SU-DHL-6 (cell line): ENCODE results near the gene FOXK1.

ENCODE experiments used
- H2AFZ ChIP-seq: fragments of 200-600 bp; sonication (generic); 2 replicates; pipeline ENCODE4 v1.6.1; 2014; ENCODE audit warnings: low read depth, mild to moderate bottlenecking, moderate library complexity, mixed read lengths, antibody characterized with exemption, low read length; ENCODE audit not compliant: severe bottlenecking
- H3F3A ChIP-seq: fragments of 200-600 bp; shearing (Covaris generic); 2 replicates; pipeline ENCODE4 v1.6.0; 2016; ENCODE audit warnings: antibody characterized with exemption, mild to moderate bottlenecking; ENCODE audit not compliant: insufficient read depth
- H3K27ac ChIP-seq: fragments of 200-600 bp; sonication (generic); 2 replicates; pipeline ENCODE4 v1.5.1; 2016; ENCODE audit warnings: low read depth, mild to moderate bottlenecking, low read length, moderate library complexity, mixed read lengths
- H3K27me3 ChIP-seq: fragments of 200-600 bp; sonication (generic), shearing (Covaris generic); 2 replicates; pipeline ENCODE4 v1.6.0; 2014; ENCODE audit warnings: mild to moderate bottlenecking, low read length
- H3K36me3 ChIP-seq: fragments of 200-600 bp; sonication (generic); 2 replicates; pipeline ENCODE4 v1.6.1; 2014; ENCODE audit warnings: mild to moderate bottlenecking, low read length, mixed read lengths
- H3K4me2 ChIP-seq: fragments of 300-600, 200-600 bp; shearing (Covaris generic), sonication (generic); 2 replicates; pipeline ENCODE4 v1.6.0; 2014; ENCODE audit warnings: low read length, low read depth, mild to moderate bottlenecking; ENCODE audit not compliant: poor library complexity, severe bottlenecking
- H3K4me3 ChIP-seq: fragments of 200-600 bp; sonication (generic); 2 replicates; pipeline ENCODE4 v1.5.1; 2014; ENCODE audit warnings: antibody characterized with exemption, low read length, mild to moderate bottlenecking, mixed read lengths; ENCODE audit not compliant: insufficient read depth, poor library complexity, severe bottlenecking
- H3K79me2 ChIP-seq: fragments of 200-600 bp; sonication (generic); 2 replicates; pipeline ENCODE4 v1.6.1; 2014; ENCODE audit warnings: mild to moderate bottlenecking, low read length, moderate library complexity; ENCODE audit not compliant: insufficient read depth
- H3K9ac ChIP-seq: fragments of 200-600 bp; sonication (generic); 2 replicates; pipeline ENCODE4 v1.7.0; 2014; ENCODE audit warnings: mild to moderate bottlenecking, low read length
- H3K9me2 ChIP-seq: fragments of 200-600 bp; sonication (generic); replicated peaks from 2 replicates; pipeline ENCODE4 v1.6.1; 2014; ENCODE audit warnings: low read length; ENCODE audit not compliant: insufficient read depth
- H3K9me3 ChIP-seq: fragments of 200-600 bp; sonication (generic); 2 replicates; pipeline ENCODE4 v1.6.1; 2014; ENCODE audit warnings: low read length, mixed read lengths; ENCODE audit not compliant: insufficient read depth
- H4K20me1 ChIP-seq: fragments of 200-600 bp; sonication (generic); 2 replicates; pipeline ENCODE4 v1.6.1; 2014; ENCODE audit warnings: low read depth, mild to moderate bottlenecking, antibody characterized with exemption, low read length, moderate library complexity, mixed read lengths
- CTCF ChIP-seq: fragments of 200-600 bp; sonication (generic); IDR thresholded peaks from one replicate; pipeline ENCODE4 v1.5.1; 2017; ENCODE audit warnings: antibody characterized with exemption, mild to moderate bottlenecking, low read length, moderate library complexity; ENCODE audit not compliant: insufficient read depth, poor library complexity, severe bottlenecking
- EZH2phosphoT487 ChIP-seq: fragments of 200-600 bp; sonication (generic), shearing (Covaris generic); conservative IDR thresholded peaks from 2 replicates; pipeline ENCODE4 v1.6.1; 2018; ENCODE audit warnings: mild to moderate bottlenecking, antibody characterized with exemption, low read length, moderate library complexity, mixed read lengths

FOXK1 gene

GRCh38 chr7:4765776-4766490 is 83.8 kb downstream of the FOXK1 start:
- H3K9me3 ChIP-seq, result no peaks in the 10 kb centered on the region
- no peaks in the 10 kb centered on the region for H3F3A ChIP-seq
- no peaks in the 10 kb centered on the region for H3K79me2 ChIP-seq
- TF ChIP-seq EZH2phosphoT487 (no peak), CTCF (no peak)
- no peak overlapping the region for H3K4me3 ChIP-seq
- no peaks in the 10 kb centered on the region for H4K20me1 ChIP-seq
- no peak overlapping the region for H3K4me2 ChIP-seq
- H3K27me3 ChIP-seq, result no peaks in the 10 kb centered on the region
- no peak overlapping the region for H3K27ac ChIP-seq
- H3K36me3 ChIP-seq, result no peaks in the 10 kb centered on the region
- H2AFZ ChIP-seq, result no peak overlapping the region
- H3K9ac ChIP-seq, result no peak overlapping the region
- H3K9me2 ChIP-seq, result no peaks in the 10 kb centered on the region

- TF ChIP-seq CTCF, result no peak
- TF ChIP-seq EZH2phosphoT487, result no peak
- H3K36me3 ChIP-seq, result no peaks in the 10 kb centered on the region
- no peaks in the 10 kb centered on the region for H3K9me2 ChIP-seq
- H3K4me3 ChIP-seq, result no peak overlapping the region
- no peaks in the 10 kb centered on the region for H4K20me1 ChIP-seq
- H3K27ac ChIP-seq, result no peak overlapping the region
- H3K4me2 ChIP-seq, result no peak overlapping the region
- H2AFZ ChIP-seq, result no peak overlapping the region
- no peaks in the 10 kb centered on the region for H3F3A ChIP-seq
- no peaks in the 10 kb centered on the region for H3K9me3 ChIP-seq
- no peak overlapping the region for H3K9ac ChIP-seq
- H3K27me3 ChIP-seq, result no peaks in the 10 kb centered on the region
- no peaks in the 10 kb centered on the region for H3K79me2 ChIP-seq
These were observed 84.8 kb downstream of the FOXK1 start for GRCh38 chr7:4766666-4767519.

GRCh38 chr7:4768597-4769569 is 86.8 kb downstream of the FOXK1 start:
- H3K4me2 ChIP-seq, result no peak overlapping the region
- no peak overlapping the region for H3K27ac ChIP-seq
- no peak overlapping the region for H3K9ac ChIP-seq
- no peak overlapping the region for H2AFZ ChIP-seq
- H3K9me2 ChIP-seq, result no peaks in the 10 kb centered on the region
- no peaks in the 10 kb centered on the region for H3K79me2 ChIP-seq
- H3K9me3 ChIP-seq, result no peaks in the 10 kb centered on the region
- TF ChIP-seq CTCF (no peak), EZH2phosphoT487 (no peak)
- H3F3A ChIP-seq, result 0 out of 2 replicates have a peak, but pooled peaks cover 7% of the 10 kb centered on the region
- H4K20me1 ChIP-seq, result no peaks in the 10 kb centered on the region
- no peaks in the 10 kb centered on the region for H3K36me3 ChIP-seq
- H3K4me3 ChIP-seq, result no peak overlapping the region
- H3K27me3 ChIP-seq, result no peaks in the 10 kb centered on the region
